ENCODE data around the gene KLHL5. TPM values are rescaled to one million over a fixed set of nuclear protein-coding genes. Genes with fewer than 3 reads are reported as not detected.
A peak's percentile ranks its signal among the peaks of the same experiment; 100 is the strongest.

The KLHL5 gene
- total RNA-seq, 1 experiment from 2014 or later: 128 TPM

- ChIA-PET CTCF (no interaction called here), POLR2A (no interaction called here)
- H3K4me1 ChIP-seq (ENCODE audit: control insufficient read depth, insufficient read depth, low read length): peaks cover 75% of the 10 kb centered on the region
- DNase-seq (ENCODE audit: low read depth, low spot score) (no peak), ATAC-seq (no peak)
- no peaks in the 10 kb centered on the region for H3K9me3 ChIP-seq (ENCODE audit: control insufficient read depth, insufficient read depth, low read depth, low read length)
- H3K27me3 ChIP-seq (ENCODE audit: control insufficient read depth, insufficient read depth, low read length): no peaks in the 10 kb centered on the region
- H3K27ac ChIP-seq (ENCODE audit: low read length): peak overlapping the region; percentile 99
- intact Hi-C loops (cut with micrococcal nuclease; ENCODE audit: unreplicated experiment): no loop called here
- no TSS peak for BruUV-seq (replicated peaks)
- no peaks in the 10 kb centered on the region for H3K36me3 ChIP-seq (ENCODE audit: control insufficient read depth, insufficient read depth, low read length)
- no peak overlapping the region for H3K4me3 ChIP-seq (ENCODE audit: low read depth in 2 of 2, low read length in 2 of 2)
- TF ChIP-seq REST (IDR thresholded peaks at IDR 0.05; ENCODE audit: insufficient read depth in 1 of 2, low read depth in 2 of 2, low read length in 1 of 2): no peak
- no peak for TF ChIP-seq POLR2AphosphoS5 (IDR thresholded peaks at IDR 0.05; ENCODE audit: low read depth, low read length)
- TF ChIP-seq, protein P1, sequence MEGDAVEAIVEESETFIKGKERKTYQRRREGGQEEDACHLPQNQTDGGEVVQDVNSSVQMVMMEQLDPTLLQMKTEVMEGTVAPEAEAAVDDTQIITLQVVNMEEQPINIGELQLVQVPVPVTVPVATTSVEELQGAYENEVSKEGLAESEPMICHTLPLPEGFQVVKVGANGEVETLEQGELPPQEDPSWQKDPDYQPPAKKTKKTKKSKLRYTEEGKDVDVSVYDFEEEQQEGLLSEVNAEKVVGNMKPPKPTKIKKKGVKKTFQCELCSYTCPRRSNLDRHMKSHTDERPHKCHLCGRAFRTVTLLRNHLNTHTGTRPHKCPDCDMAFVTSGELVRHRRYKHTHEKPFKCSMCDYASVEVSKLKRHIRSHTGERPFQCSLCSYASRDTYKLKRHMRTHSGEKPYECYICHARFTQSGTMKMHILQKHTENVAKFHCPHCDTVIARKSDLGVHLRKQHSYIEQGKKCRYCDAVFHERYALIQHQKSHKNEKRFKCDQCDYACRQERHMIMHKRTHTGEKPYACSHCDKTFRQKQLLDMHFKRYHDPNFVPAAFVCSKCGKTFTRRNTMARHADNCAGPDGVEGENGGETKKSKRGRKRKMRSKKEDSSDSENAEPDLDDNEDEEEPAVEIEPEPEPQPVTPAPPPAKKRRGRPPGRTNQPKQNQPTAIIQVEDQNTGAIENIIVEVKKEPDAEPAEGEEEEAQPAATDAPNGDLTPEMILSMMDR (IDR thresholded peaks at IDR 0.05): no peak
- TF ChIP-seq SIN3A (IDR thresholded peaks at IDR 0.05; ENCODE audit: borderline replicate concordance, insufficient read depth, low read depth, low read length): no peak
- TF ChIP-seq TCF7L2 (IDR thresholded peaks at IDR 0.05; ENCODE audit: low read depth, low read length): no peak
- in situ Hi-C loops (cut with HindIII; ENCODE audit: low pct_unique_long_range_greater_than_20kb, low sequenced_read_pairs): no loop called here
Observed at GRCh38 chr4:39037941-39038340, 24.1 kb upstream of the KLHL5 start.

DNA sequence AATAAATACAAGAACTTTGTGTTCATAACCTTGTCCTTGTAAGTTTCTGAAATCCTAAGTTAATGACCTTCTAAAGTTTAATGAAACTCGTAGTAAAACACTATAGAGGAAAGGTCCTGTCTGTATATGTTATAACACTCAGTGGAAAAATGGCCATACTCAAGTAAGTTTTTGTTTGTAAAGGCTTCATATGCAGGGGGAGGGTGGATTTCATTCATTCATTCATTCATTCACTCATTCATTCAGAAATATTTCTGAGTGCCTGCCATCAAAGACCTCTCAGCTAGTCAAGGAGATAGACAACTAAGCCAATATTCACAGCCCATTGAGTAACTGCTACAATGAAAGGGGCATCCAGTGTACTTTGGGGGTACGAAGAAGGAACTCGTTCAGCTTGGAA is 22.9 kb upstream of the KLHL5 start:
- H3K4me3 ChIP-seq (ENCODE audit: low read depth in 2 of 2, low read length in 2 of 2): no peak overlapping the region
- in situ Hi-C loops (cut with HindIII; ENCODE audit: low pct_unique_long_range_greater_than_20kb, low sequenced_read_pairs) (no loop called here), intact Hi-C loops (cut with micrococcal nuclease; ENCODE audit: unreplicated experiment) (no loop called here)
- no peaks in the 10 kb centered on the region for H3K27me3 ChIP-seq (ENCODE audit: control insufficient read depth, insufficient read depth, low read length)
- no peak for DNase-seq (ENCODE audit: low read depth, low spot score)
- BruUV-seq (replicated peaks): no TSS peak
- no peak for ATAC-seq
- ChIA-PET POLR2A (no interaction called here), CTCF (no interaction called here)
- TF ChIP-seq REST (IDR thresholded peaks at IDR 0.05; ENCODE audit: insufficient read depth in 1 of 2, low read depth in 2 of 2, low read length in 1 of 2) (no peak), TCF7L2 (IDR thresholded peaks at IDR 0.05; ENCODE audit: low read depth, low read length) (no peak), SIN3A (IDR thresholded peaks at IDR 0.05; ENCODE audit: borderline replicate concordance, insufficient read depth, low read depth, low read length) (no peak), POLR2AphosphoS5 (IDR thresholded peaks at IDR 0.05; ENCODE audit: low read depth, low read length) (no peak)
- TF ChIP-seq, protein P1 (IDR thresholded peaks at IDR 0.05): no peak
- peaks cover 75% of the 10 kb centered on the region for H3K4me1 ChIP-seq (ENCODE audit: control insufficient read depth, insufficient read depth, low read length)
- no peaks in the 10 kb centered on the region for H3K9me3 ChIP-seq (ENCODE audit: control insufficient read depth, insufficient read depth, low read depth, low read length)
- H3K36me3 ChIP-seq (ENCODE audit: control insufficient read depth, insufficient read depth, low read length): no peaks in the 10 kb centered on the region
- H3K27ac ChIP-seq (ENCODE audit: low read length): peak overlapping the region; percentile 99

Data from Panc1 (cell line).